ENCODE measurements around the gene GADD45B.
"Not testable (repeated sequence)": the region's sequence is repeated elsewhere in the genome, so short reads cannot be mapped to it uniquely, and the experiment has no call there.

GADD45B gene

DNA sequence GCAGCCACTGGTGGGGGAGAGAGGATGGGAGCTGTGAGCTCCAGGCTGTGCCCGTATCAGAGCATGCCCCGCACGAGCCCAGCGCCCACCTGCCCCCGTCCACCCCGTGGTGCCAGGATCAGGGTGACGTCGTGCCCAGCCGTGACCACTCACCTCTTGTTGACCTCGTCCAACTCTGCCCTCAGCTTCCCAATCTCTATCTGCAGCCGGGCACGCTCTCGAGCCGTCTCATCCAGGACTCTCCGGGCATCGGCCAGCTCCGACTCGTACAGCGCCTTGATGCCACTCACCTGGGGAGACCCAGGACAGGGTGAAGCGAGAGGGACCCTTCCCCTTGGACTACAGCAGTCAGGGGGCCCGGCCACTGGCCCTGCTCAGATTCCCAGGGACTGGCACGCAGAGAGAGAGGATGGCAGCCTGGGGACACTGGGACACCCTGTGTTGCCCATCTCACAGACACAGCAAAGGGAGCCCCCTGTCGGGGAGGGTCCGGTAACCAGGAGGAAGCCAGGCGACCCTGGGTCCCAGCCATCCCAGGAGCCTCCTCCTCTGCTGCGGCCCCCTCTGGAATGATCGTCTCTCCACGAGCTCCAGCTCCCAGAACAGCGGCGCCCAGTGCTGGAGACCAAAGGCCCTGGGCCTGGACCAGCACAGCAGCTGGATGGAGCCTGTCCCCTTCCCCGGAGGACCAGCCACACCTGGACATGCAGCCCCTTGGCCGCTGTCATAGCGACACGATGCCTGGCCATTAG, 31.5 kb upstream of the GADD45B start:
- no peak for DNase-seq (ENCODE audit: low spot score)

DNA sequence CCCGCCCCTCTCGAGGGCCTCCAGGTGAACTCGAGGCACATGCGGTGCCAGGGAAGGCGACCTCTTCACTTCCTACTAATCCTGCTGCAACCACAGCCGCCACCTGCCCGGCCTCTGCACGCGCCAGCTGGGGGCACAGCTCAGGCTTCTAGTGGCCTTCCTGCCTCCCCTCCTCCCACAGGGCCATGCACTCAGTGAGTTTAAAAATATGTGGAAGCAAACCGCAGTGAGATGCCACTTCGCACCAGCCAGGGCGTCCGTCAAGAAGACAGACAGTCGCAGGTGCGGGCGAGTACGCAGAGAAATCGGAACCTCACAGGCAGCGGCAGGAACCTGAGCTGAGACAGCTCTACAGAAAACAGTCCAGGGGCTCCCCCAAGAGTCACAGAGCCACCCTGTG, 29.5 kb upstream of the GADD45B start:
- peak; percentile 85 for DNase-seq (ENCODE audit: low spot score)

DNA sequence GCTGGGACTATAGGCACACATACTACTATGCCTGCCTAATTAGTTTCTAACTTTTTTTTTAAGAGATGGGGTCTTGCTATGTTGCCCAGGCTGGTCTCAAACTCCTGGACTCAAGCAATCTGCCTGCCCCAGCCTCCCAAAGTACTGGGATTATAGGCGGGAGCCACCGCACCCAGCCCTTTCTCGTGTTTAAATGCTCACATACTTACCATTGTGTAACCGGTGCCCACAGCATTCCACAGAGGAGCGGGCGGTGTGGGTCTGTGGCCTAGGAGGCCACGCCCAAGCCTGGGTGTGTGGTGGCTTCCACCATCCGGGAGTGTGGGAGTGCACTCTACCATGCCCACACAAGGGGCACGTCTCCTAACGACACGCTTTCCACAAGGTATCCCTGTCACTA, 26.9 kb upstream of the GADD45B start:
- DNase-seq (ENCODE audit: low spot score): no peak

DNA sequence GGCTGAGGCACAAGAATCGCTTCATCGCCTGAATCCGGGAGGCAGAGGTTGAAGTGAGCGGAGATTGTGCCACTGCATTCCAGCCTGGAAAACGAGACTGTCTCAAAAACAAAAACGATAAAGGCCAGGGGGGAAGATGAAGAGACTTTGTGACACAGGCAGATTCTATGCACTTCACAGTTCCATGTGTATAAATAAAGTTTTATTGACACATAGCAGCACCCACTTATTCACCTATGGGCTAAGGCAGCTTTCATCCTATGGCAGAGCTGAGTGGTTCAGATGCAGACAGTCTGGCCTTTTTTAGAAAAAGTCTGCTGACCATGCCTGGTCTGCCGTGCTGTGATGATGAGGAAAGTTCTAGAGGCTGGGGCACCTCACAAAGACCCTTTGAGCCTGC, 24.8 kb upstream of the GADD45B start:
- DNase-seq (ENCODE audit: low spot score): no peak

DNA sequence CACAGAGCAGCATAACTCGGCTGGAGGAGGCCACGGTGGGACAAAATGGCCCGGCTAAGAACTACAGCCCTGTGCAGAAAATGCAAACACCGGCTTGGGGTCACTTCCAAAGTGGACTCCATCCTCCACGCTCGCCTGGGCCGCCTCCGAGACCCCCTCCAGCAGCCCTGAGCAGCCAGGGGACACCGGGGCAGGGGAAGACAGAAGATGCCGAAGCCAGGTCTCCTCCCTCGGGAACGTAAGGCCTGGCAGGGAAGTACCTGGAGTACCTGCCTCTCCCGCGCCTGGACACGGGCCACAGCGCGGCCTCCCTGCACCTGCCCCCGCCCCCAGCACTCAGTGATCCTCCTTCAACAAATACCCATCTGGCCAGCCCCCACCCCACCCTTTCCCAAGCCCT, 24.2 kb upstream of the GADD45B start:
- no peak for DNase-seq (ENCODE audit: low spot score)

DNA sequence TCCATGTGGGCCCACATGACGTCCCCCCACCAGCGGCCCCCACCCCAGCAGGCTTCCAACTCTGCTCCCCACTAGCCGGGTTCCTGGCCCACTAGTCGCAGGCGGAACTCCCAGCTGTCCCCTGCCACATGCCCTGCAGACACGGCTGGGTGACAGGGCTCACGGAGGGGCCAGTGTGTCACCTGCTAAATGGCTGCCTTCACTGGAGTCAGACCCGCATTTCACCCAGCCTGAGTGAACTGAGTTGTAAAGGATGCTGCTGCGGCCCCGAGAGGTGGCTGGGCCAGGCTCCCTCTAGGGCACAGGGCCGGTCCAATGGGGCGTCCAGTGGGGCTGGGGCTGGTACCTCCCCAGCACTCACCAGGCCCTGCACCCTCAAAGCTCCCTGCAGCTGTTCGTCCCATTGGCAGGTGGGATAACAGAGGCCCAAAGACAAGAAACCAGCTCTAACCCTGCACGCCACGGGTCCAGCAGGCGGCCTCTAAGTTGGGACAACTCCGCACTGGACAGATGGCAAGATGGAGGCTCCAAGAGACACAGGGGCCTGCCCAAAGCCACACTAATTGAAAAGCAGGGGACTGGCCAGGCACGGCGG, 22.4 kb upstream of the GADD45B start:
- DNase-seq (ENCODE audit: low spot score): no peak

DNA sequence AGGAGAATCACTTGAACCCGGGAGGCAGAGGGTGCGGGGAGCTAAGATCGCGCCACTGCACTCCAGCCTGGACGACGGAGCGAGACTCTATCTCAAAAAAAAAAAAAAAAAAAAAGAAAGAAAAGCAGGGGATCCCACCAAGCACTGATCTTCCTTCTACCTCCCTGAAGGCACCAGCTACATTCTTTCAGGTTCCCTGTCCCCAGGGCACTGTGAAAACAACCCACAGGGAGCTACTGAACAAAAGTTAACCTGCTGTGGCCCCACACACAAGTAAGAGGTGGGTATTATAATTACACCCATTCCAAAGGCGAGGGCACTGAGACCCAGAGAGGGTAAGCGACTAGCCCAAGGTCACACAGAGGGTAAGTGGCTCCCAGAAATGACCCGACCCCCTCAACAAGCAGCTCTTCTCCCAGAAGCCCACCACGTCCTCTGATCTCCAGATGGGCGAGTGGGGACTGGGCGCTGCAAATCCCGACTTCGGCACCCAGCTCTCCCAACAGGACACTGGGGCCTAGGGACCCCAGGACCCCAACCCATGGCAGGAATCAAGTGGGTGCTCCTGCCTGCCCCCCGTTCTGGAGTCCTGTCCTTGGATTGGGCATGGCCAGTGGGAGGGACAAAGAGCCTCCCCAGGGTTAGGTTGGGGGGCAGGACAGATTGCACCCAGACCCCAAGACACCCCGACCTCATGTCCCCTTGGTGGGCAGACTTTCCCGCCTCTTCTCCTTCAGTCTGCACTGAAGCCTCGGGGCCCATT, 21.5 kb upstream of the GADD45B start:
- no peak for DNase-seq (ENCODE audit: low spot score)

DNA sequence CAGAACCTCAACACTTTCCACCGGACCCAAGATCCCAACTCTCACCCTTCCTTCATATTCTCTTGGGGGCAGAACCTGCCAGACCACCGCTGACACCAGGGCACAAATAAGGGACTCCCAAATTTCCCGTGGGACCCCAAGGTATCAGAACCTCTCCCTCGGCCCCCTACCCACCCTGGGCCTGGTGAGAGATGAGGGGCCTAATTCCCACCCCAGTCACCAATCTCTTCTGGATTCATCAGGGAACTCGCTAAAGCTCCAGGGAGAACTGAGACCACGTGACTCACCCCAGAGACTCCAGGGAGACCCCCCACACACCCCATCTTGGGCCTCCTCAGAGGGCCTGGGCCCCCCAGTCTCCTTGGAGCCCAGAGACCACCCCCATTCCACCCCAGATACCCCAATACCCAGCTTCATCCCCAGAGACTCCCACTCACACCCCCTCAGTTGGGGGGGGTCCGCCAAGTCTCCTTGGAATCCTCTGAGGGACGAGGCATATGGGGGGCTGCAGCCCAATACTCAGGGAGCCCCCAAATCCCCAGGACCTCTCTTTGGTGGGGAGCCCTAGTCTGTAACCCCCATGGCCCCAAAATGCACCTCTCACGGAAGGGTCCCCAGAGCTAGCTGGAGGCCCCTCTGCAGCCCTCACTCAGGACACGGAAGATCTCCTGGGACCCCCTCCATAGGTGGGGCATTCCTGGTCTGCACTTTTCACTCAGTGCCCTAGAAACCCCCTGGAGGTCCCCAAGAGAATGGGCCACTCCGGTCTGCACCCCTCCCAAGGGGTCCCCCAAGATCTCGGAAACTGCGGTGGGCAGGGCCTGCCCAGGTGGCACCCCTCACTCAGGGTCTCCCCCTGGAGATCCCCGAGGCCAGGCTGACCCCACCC, 20.7 kb upstream of the GADD45B start:
- no peak for DNase-seq (ENCODE audit: low spot score)

DNA sequence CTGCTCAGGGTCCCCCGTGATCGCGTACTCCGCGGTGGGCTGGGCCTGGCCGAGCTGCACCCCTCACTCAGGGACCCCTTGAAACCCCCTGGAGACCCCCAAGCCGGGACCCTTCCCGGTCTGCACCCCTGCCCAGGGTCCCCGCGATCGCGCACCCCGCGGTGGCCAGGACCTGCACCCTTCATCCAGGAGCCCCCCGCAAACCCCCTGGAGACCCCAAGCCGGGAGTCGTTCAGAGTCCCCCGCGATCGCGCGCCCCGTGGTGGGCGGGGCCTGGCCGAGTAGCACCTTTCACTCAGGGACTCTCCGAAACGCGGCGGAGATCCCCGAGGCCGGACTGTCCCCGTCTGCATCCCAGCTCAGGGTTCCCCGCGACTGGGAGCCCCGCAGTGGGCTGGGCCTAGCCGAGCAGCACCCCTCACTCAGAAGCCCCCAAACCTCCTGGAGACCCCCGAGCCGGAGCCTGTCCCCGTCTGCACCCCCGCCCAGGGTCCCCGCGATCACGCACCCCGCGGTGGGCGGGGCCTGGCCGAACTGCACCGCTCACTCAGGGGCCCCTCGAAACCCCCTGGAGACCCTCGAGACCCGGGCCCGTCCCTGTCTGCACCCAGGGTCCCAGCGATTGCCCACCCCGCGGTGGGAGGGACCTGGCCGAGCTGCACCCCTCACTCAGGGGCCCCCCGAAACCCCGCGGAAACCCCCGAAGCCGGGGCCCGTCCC, 19.9 kb upstream of the GADD45B start:
- peak; percentile 77 for DNase-seq (ENCODE audit: low spot score)

DNA sequence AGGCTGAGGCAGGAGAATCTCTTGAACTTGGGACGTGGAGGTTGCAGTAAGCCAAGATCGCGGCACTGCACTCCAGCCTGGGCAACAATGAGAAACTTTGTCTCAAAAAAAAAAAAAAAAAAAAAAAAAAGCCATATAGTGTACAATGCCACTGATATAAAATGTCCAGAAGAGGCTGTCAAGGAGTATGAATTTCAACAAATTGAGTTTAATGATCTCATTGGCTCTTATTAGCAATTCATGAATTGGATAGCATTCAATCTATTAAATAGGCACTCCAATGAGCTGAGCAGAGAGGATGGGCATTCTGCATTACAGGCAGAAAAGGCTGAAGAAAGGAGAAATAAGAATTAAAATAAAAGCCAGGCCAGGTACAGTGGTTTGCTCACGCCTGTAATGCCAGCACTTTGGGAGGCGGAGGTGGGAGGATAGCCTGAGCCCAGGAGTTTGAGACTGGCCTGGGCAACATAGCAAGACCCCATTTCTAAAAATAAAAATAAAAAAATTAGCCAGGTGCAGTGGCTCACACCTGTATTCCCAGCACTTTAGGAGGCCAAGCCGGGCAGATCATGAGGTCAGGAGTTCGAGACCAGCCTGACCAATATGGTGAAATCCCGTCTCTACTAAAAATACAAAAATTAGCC, 18.4 kb upstream of the GADD45B start:
- no peak for DNase-seq (ENCODE audit: low spot score)

DNA sequence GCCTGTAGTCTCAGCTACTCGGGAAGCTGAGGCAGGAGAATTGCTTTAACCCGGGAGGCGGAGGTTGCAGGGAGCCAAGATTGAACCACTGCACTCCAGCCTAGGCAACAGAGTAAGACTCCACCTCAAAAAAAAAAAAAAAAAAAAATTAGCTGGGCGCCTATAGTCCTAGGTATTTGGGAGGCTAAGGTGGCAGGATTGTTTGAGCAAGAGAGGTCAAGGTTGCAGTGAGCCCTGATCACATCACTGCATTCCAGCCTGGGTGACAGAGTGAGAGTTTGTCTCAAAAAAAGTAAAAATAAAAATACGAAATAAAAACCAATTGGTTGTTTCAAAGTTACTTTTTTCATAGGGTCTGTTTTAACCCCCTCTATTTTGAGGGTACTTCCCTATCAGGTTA, 17.9 kb upstream of the GADD45B start:
- no peak for DNase-seq (ENCODE audit: low spot score)

DNA sequence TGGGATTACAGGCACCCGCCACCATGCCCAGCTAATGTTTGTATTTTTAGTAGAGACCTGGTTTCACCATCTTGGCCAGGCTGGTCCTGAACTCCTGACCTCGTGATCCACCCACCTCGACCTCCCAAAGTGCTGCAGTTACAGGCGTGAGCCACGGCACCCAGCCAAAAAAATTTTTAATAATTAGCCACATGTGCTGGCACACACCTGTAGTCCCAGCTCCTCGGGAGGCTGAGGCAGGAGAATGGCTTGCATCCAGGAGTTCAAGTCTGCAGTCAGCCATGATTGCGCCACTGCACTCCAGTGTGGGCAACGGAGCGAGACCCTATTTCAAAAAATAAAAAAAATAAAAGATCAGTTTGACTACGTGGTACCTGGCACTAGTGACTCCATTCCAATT, 17.2 kb upstream of the GADD45B start:
- not testable (repeated sequence) for DNase-seq (ENCODE audit: low spot score)

DNA sequence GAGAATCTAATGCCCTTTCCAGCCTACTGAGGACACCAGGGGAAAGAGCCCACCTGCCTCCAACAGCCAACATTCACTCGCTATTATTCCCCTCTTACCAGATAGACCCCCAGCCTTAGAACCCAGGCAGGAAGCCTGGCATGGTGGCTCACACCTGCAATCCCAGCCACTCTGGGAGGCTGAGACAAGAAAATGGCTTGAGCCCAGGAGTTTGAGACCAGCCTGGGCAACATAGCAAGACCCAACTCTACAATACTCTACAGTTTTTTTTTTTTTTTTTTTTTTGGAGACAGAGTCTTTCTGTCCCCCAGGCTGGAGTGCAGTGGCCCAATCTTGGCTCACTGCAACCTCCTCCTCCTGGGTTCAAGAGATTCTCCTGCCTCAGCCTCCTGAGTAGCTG, 15.7 kb upstream of the GADD45B start:
- no peak for DNase-seq (ENCODE audit: low spot score)

DNA sequence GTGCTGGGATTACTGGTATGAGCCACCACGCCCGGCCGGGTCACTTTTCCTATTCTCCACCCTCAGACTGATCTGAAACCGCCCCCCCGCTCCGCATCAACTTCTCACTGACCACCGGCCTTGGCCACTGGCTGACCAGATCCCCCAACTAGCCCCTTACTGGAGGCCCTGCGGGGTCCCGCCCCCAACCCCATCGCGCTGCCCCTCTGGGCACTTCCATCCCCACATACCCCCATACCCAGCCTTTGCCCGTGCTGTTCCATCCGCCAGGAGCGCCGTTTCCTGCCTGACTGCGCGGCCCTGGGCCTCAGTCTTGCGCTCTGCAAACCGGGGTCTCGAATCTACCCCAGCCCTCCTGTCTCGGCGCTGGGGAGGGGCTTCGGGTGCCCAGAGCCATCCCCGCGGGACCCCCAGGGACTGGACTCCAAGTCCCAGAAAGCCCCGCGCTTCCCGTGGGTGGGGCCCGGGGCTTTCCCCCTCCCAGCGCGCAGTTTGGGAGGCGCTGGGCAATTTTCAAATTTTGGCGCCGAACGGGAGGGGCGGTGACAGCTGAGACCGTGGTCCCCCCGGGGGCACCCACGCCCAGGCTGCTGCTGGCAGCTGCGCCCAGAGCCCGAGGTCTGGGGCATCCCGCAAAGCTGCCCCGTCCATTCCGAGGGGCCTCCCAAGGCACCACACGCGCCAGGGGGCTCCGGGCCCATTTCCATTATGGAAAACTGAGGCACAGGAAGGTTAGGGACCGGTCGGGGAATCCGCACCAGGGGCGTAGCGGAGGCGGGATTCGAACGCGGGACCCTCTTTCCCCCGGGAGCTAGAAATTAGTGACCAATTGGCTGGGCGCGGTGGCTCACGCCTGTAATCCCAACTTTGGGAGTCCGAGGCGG, 13.9 kb upstream of the GADD45B start:
- peak; percentile 53 for DNase-seq (ENCODE audit: low spot score)

DNA sequence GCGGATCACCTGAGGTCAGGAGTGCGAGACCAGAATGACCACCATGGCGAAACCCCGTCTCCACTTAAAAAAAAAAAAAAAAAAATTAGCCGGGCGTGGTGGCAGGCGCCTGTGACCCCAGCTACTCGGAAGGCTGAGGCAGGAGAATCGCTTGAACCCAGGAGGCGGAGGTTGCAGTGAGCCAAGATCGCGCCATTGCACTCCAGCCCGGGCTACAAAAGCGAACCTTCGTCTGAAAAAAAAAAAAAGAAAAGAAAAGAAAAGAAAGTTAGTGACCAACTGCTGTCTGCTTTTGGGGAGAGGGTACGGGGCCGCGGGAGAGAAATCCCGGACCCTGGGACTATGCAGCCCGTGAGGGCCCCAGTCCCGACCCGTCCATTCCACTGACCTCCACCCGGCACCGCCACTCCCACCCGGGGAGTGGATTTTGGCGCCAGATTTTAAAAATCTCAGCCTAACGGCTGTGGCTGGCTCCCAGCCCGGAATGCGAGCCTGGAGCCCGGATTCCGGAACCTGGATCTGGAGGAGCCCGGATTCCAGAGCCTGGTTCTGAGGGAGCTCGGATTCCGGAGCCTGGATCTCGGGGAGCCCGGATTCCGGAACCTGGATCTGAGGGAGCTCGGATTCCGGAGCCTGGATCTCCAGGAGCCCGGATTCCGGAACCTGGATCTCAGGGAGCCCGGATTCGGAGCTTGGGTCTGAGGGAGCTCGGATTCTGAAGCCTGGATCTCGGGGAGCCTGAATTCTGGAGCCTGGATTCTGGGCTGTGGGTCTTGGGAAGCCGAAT, 13.1 kb upstream of the GADD45B start:
- peak; percentile 65 for DNase-seq (ENCODE audit: low spot score)

DNA sequence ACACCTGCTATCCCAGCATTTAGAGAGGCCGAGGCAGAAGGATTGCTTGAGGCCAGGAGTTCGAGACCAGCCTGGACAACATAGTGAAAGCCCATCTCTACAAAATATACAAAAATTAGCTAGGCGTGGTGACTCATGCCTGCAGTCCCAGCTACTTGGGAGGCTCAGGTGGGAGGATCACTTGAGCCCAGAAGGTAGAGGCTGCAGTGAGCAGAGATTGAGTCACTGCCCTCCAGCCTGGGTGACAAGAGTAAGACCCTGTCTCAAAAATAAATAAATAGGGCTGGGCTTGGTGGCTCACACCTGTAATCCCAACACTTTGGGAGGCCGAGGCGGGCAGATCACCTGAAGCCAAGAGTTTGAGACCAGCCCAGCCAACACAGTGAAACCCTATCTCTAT, 12.2 kb upstream of the GADD45B start:
- not testable (repeated sequence) for DNase-seq (ENCODE audit: low spot score)

DNA sequence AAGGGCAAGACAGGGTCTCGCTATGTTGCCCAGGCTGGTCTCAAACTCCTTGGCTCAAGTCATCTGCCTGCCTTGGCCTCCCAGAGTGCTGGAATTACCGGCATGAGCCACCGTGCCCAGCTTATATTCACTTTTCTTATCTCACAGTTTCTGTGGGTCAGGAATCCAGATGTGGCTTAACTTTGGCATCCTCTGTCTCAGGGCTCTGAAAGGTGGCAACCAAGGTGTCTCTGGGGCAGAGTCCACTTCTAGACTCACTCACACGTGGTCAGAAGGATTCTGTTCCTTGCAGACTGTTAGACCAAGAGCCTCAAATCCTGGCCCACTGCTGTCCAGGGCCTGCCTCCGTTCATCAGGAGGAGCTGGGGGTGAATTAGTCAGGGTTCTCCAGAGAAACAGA, 11.5 kb upstream of the GADD45B start:
- no peak for DNase-seq (ENCODE audit: low spot score)

DNA sequence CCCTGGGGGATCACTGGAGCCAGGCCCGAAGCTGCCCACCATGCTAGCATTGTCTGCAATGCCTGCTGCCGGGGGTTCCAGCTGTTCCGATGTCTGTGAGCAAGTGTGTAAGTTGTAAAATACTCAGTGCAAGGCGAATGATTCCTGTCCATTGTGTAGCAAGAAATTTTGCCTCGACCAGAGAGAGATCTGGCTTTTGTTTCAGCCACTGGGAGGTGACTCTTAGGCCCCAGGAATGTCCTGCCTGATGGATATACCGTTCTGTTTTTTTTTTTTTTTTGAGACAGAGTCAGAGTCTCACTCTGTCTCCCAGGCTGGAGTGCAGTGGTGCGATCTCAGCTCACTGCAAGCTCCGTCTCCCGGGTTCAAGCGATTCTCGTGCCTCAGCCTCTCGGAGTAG, 7.3 kb upstream of the GADD45B start:
- DNase-seq (ENCODE audit: low spot score): no peak
